NCI-H1930 (cell line): Measurements from ENCODE around the gene COL27A1.
"Not testable (repeated sequence)": the region's sequence is repeated elsewhere in the genome, so short reads cannot be mapped to it uniquely, and the experiment has no call there.

Source experiments
- DNase-seq, 2 experiments: peaks; one replicate each; lab custom pipeline; 2025; lab: John Stamatoyannopoulos, UW

COL27A1 gene

DNA sequence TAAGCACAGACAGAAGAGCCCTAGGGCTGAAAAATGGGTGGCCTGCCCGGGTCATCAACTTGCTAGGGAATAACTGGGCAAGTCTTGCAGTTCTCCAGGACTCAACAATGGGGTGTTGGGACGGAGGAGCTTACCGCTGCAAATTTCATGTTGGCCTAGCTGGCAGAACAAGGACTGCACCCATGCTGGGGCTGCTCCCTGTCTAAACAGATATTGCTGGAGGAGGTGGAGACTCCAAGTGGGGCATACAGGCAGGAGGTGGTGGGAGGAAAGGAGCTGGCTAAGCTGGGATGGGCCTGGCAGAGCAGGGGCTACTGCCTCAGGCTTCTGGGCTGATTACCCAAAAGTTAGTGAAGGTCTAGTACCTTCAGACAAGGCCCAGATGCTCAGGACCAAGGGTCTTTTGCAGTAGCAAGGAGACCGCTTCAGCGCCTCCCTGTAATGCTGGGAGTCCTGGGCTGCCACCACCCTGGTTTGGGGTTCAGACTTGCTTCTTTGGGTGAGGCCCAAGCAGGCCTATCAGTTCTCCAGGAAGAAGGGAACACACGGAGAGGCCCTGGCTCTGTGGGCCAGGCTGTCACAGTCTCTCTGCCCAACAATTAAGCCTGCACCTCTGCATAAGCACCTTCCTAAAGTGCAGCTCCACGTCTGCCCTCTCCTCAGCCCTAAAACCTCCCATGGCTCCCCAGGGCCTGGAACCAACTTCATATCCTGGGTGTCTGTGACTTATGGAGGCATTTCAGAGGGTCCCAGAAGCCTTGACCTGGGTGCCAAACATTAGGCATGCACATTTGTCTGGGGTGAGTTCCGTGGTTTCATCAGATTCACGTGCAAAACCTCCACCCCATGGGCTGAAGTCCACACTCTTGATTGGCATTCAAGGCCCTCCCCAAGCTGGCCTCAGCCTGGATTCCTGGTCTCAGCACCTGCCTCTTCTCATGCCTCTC is 32.0 kb upstream of the COL27A1 start:
- no peak for DNase-seq

DNA sequence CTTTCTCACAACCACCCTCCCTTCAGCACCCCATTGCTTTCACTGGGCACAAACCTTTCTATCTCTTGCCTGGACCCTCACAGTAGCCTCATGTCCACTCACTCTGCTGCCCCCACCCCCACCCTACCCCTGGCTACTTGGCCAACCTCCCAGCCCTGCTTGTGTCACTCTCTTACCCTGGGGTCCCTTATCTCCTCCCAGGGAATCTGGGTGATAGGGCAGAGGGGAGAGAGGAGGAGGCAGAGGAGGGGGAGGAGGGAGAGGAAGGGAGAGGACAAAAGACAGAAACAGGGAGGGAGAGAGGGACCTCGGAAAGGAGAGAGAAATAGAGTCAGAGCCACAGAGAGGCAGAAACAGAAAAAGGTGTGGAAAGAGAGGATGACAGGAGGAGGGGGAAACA is 31.2 kb upstream of the COL27A1 start:
- DNase-seq = no peak

DNA sequence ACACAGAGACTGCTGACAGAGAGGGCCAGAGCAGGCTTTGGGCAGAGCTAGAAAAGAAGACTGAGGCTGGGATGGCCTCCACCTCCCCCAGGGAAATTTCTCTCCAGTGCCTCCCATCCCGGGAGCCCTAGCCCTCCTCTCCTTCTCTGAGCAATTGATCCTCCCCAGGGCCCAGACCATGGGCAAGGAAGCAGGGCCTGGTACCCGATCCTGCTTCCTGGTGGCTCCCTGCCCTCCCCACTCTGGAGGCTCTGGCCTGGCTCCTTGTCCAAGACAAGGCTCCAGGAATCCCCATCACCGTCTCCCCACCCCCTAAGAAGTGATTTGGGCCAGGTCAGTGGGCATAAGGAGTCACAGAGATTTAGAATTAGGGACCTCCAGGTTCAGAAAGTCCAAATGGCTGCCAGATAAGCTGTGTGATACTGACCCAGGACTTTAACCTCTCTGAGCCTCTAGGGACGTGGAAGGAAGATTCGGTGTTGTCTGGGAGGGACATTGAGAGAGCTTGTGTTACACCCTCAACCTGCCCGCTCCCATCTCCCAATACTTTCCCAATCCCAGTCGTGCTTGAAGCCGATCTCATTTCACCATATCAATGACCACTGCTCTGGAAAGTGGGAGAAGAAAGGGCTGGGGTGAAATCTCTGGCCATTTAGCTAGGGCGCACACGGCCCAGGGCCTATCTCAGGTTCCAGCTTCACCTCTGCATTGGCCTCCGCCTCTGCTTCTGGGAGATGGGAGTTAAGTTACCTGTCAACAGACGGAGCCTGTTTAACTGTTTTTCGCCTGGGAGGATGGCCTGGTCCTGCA is 30.5 kb upstream of the COL27A1 start:
- no peak for DNase-seq

DNA sequence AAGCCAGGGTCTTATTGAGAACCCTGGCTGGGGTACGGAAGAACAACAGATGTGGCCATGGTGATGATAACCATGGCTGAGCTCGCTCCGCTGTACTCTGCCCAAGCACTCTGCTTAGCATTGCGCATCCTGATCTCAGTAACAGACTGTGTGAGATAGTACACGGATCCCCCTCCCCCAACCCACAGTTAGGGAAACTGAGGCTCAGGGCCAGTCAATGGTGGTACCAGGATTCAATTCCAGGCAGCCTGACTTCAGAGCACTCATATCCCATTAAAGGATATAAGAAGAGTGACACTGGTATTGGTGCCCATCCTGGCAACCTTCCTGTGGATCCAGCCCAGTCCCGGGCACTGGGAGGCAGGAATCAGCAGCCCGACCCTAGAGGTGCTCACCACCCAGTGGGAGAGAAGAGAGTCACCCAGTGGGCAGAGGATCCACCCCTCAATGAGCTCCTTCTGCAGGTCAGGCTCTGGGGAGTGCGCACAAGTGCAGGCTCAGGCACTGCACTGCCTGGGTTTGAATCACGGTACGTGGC is 29.8 kb upstream of the COL27A1 start:
- no peak for DNase-seq

DNA sequence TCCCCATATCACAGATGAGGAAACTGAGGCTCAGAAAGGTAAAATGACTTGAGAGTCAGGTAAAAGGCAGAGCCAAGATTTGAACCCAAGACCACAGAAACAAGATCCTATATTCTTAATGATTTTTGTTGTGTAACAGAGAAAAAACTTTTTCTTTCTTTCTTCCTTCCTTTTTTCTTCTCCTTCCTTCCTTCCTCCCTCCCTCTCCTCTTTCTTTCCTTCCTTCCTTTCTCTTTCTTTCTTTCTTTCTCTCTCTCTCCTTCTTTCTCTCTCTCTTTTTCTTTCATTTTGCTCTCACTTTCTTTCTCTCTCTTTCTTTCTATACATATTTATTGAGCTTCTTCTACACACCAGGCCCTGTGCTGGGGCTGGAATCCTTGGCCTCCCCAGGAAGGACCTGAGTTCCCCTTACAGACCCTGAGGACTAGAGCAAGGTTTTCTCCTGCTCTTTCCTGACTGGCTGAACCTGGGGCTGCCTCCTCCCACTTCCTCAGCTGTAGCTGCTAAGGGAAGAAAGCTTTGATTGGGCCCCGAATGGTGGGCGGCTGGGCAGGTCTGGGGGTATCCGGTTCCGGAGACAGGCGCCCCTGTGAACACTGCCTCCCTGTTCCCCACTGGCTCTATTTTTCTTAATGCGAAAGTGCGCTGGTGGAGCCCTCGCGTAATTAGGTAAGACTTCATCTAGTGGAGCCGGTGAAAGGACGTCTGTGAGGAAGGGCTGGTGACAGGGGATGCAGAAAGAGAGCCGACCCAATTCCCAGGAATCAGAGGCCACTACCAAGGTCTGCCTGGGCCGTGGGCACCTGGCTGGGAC is 28.9 kb upstream of the COL27A1 start:
- DNase-seq = no peak

DNA sequence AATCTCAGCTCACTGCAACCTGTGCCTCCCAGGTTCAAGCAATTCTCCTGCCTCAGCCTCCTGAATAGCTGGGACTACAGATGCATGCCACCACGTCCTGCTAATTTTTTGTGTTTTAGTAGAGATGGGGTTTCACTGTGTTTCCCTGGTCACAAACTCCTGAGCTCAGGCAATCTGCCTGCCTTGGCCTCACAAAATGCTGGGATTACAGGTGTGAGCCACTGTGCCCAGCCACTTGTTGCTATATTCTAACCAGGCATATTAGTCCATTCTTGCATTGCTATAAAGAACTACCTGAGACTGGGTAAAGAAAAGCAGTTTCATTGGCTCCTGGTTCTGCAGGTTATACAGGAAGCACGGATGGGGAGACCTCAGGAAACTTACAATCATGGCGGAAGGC is 26.6 kb upstream of the COL27A1 start:
- not testable (repeated sequence) for DNase-seq

DNA sequence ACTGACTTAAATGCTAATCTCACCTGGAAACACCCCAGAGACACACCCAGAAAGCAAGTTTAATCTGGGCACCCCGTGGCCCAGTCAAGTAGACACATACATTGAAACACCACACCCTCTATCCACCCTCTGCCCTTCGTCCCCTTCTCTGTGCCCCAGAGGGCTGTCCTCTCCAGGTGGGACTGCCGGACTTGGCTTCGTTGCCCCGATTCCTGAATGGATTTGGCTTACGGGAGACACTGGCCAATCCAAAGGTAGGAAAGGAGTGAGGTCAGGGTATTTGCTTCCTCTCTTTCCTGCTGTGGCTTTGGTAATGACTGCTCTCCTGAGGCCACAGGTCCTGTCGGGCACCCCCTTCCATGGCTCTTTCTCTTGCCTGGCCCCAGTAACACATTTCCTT is 25.2 kb upstream of the COL27A1 start:
- no peak for DNase-seq

DNA sequence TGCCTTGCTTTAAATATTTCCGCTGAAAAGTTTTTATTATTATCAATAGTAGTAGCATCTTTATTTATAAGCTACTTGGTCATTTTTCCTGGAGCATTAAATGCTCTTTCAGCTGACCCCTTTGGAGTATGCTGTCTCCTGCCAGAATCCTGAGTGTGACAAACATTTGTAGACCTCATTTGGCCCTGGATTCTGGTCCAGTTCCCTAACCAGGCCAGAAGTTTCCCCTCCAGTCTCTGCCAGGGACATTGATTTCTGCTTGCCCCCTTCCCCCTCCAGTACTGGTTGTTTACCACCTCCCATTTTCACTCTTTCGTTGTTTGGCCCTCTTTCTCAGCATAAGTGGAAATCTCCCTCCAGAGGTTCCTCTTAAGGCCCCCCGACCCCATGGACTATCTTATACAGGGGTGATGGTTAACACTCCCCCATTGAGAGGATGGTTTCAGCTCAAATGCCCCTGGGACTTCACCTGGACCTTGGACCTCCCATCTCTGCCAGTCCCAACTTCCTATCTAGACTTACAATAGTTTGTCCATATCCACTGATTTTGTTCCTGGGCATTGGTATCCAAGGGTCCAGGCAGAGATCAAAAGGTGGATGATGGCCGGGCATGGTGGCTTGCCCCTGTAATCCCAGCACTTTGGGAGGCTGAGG is 24.6 kb upstream of the COL27A1 start:
- no peak for DNase-seq

DNA sequence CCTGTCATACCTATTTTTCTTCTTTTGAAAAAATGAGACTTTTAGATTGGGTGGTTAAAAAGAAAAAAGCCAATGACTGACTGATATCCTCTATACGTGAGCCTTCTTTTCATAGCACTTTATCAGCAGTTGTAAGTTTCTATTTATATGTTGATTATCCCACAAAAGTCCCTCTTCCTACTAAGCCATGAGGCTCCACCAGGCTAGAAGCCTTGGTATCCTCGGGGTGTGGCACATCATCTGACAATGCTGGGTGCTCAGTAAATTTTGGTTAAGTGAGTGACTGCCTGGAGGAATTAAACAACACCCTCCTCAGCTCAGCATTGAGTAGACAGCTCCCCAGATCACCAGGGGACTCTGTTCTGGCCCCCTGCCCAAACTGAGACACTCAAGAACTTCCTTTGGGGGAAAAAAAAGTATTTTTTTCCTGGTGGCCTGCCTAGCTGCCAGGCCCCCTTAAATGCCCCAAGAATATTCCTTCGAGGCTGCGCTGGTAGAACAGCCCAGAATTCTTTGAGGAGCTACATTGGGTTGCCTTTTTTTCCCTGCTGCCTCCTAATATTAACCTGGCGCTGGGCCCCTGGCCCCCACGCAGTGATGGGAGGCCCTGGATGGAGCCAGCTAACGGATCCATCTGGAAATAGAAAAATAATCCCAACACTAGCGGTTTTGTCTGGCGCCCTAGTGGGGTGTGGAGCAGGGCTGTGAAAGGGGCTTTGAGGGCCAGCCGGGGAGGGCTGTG is 23.4 kb upstream of the COL27A1 start:
- DNase-seq = no peak

DNA sequence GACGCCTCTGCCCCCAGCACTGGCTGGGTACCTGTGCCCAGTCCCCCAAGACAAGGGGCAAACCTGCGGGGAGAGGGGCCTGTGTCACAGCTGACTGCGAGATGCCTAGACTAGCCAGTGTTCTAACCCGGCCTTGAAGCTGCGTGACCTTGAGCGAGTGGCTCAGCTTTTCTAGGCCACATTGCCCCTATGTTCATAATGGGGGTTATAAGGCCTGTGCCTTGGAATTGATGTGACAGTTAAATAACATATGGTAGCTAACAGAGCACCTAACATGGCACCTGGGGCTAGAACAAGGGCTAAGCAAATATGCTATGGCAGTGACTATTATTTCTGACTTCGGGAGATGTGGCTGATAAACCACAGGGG is 22.8 kb upstream of the COL27A1 start:
- no peak for DNase-seq

DNA sequence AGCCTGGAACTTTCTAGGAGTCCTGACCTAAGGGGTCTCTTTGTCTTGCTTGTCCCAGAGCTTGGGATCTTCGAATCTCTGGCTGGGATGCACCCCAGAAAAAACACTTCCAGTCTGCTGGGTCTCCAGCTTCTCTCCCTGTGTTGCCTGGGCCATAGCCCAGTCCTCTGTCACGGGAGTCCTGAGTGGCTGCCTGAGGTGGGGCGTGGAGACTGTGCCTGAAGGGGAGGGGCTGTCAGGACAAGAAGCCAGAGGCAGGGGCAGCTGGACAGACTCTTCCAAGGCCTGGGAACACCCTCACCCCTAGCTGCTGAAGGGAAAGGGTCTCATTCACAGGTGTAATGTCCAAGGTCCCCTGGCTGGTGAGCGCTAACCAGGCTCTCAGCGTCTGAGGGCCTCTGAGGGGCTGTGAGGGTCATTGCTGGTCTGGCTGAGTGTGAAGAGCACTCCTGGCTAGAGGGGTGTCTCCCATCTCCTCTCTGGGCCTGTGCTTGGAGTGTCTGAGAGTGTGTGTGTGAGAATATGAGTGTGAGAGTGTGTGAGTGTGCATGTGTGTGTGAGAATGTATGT is 20.4 kb upstream of the COL27A1 start:
- DNase-seq = no peak

DNA sequence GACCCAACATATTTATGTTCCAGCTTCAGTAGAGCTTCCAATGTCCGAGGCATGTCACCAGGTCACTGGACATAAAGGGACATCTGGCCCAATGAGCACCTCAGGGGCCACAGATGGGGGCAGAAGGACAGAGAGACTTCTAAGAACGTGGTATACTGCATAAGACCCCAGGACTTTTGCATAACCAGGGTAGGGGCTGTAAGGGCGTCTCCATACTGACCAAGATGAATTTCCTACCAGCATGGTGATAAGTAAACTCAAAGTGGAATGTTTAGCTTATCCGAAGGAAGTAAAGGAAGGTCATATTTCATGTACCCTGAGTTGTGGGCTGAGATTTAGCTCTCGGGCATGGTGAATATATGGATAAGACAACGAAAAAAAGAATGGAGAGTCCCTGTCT is 17.5 kb upstream of the COL27A1 start:
- no peak for DNase-seq

DNA sequence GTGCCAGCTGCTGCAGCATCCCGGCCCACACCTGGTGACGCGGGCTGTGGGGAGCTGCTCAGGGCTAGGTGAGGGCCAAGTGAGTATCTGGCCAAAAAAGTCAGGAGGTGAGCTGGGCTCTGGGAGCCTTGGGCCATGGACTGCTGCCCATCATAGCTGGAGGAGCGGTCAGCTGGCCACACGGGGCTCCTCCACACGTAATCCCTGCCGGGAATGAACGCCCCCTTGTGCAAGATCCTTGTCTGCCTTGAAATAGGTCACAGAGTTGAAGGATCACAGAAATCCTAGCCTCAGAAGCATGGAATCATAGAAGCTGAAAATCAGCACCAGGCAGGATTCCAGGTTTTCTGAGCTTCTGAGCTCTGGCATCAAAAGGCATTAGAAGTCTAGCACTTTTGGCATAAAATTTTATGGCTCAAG is 16.8 kb upstream of the COL27A1 start:
- no peak for DNase-seq

DNA sequence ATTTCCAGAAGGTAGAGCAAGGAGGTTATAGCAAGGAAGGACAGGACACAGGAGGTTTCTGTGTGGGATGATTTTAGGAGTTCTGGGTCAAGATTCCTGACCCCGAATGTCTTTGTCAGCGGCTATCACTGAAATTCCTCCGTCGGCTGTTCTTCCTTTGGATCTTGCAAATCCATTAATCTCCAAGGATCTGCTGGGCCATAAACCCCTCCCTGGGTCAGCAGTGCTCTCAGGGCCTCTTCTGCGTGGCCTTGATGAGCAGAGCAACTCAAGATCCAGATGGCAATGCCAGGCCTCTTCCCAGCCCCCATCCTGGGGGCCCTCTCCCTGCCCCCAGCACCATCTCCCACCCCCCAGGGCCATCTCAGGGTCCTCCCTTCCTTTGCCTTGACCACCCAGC is 16.3 kb upstream of the COL27A1 start:
- DNase-seq = no peak

DNA sequence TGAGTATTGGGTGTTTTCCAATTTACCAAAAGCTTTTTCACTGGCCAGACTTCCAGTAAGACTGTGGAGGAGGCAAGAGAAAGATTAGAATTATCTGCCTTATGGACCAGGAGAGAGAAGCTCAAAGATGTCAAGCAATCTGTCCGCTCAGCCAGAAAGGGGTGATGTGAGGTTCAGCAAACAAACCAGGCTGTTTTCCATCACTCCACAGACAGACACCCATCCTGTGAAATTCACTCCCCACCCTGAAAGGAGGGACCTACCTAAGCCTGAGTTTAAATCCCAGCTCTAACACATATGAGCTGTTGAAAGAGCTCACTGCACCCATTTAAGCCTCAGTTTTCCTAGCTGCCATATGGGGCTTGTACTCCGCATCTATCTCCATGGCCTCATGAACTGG is 14.9 kb upstream of the COL27A1 start:
- no peak for DNase-seq

DNA sequence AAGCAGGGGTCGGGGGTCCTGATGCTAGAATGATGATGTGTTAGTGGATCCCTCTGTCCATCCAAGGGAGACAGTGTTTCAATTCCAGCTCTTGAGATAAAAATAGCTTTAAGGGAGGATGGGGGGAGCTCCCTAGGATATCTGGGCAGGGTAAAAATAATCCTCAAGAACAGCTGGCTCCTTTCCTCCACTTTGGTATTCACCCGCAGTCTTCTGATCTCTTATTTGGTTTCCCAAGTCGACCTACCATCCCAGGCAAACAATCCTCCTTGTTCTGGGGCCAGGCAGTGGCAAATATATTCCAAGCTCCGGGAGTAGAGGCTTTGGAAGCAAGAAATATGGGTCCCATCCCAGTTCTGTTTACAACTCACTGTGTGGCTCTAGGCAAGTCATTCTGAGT is 14.5 kb upstream of the COL27A1 start:
- DNase-seq = no peak

DNA sequence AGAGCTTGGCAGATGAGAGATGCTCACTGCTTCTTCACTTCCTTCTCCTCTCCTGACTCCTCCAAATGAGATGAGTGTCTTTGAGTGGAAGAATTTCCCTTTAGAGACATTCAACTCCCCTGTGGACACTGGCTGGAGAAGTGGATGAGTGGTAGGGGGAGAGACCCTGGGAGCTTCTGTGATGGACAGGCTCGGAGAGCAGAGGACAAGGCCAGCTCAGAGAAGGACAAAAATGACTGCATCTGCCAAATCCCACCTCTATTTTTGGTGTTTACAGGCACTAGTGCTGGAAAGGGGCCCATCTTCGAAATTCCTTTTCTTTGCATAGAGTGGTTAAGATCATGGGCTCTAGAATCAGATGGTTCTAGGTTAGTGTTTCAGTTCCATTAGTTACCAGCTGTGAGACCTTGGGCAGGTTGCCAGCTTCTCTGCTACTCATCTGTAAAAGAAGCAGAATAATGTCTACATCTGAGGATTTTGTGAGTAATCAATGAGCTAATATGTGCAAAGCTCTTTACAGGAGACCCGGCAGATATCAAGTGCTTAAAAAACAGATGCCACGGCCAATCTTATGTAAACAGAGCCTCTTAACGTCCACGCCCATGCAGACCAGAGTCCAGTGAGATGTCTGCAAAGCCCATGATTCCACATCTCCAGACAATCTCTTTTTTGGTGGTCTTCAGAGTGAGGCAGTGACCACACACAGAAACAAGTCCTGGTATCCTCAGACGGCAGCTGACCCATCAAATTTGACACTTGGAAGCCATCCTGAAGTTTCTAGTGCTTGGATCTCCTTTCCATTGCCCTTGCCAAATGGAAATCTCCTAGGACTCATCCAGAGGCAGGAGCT is 13.6 kb upstream of the COL27A1 start:
- no peak for DNase-seq

DNA sequence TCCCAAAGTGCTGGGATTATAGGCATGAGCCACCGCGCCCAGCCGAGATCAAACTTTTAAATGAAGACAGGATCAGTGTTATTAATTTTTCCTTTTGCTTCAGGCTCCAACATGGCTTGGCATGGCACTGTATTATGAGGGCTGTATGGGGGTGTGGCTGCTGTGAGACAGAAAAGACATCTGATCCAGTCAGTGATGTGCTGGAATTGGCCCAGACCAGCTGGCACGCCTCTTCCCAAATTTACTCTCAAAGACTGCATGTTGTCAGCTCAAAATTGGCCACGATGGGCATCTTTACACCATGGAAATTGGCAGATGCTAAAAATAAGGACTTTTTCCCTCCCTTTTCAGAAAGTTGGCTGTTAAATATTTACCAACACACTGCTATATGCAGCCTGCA is 12.1 kb upstream of the COL27A1 start:
- no peak for DNase-seq

DNA sequence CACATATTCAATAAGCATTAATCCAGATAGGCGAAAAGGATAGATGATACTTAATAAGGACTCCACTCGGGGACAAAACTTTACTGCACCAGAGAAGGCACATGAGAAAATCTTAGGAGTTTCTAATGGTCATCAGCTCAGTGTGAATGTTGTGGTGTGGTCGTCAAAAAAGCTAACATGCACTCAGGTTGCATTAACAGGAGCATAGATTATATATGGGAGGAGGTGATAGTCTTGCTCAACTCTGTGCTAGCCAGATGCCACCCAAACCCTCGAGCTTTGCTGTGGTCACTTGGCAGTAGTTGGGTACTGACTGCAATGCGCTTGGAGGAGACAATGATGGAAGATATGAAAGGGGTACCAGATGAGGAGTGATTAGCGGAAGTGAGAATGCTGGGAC is 8.6 kb upstream of the COL27A1 start:
- DNase-seq = no peak

DNA sequence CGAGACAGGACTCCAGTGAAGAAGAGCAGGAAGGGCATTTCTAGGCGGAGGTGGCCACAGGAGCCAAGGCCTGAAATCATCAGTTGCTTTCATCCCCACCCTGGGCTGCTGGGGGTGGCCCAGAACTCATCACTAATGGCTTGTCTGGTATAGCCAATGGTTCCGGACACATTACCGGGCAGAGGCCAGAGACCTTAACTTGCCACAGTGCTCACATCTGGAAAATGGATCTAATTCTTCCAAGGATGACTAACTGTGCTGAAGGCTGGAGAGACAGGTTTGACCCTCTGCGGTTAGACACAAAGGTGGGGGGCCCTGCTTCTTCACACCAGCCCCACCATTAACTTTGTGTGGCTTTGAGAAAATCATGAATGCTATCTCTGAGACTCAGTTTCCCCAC is 6.2 kb upstream of the COL27A1 start:
- DNase-seq = no peak
